Measurements from ENCODE around the gene AIP. TPM values are rescaled to one million over a fixed set of nuclear protein-coding genes. Genes with fewer than 3 reads are reported as not detected.

Gene AIP
- total RNA-seq, 2 donors from 2014 or later: 64.8 to 76.9 TPM

DNA sequence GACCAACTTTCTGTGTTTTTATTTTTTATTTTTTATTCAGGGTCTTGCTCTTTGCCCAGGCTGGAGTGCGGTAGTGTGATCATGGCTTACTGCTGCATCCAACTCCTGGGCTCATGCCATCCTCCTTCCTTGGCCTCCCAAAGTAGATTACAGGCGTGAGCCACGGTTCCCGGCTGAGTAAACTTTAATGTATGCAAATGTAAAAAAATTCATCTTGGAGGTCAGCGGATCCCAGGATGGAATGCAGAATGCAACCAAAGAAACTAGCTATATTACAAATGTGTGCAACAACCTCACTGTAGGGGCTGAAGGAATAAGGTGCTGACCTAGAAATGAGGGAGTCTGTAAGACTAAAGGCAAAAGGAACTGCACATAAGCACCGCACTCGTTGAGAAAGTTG, 31.3 kb downstream of the AIP start:
- no peaks in the 10 kb centered on the region for H3K9me3 ChIP-seq
- ATAC-seq (ENCODE audit: insufficient number of reproducible peaks, low FRiP score, low read depth) (no peak), DNase-seq (ENCODE audit: low spot score) (no peak)
- no peaks in the 10 kb centered on the region for H3K27me3 ChIP-seq (replicated peaks; ENCODE audit: insufficient read depth)
- no peaks in the 10 kb centered on the region for H3K36me3 ChIP-seq
- H3K4me1 ChIP-seq (ENCODE audit: control insufficient read depth in 1 of 2, low read depth in 2 of 2): peaks cover 0 to 2% of the 10 kb centered on the region in 2 donors
- TF ChIP-seq, protein P1, sequence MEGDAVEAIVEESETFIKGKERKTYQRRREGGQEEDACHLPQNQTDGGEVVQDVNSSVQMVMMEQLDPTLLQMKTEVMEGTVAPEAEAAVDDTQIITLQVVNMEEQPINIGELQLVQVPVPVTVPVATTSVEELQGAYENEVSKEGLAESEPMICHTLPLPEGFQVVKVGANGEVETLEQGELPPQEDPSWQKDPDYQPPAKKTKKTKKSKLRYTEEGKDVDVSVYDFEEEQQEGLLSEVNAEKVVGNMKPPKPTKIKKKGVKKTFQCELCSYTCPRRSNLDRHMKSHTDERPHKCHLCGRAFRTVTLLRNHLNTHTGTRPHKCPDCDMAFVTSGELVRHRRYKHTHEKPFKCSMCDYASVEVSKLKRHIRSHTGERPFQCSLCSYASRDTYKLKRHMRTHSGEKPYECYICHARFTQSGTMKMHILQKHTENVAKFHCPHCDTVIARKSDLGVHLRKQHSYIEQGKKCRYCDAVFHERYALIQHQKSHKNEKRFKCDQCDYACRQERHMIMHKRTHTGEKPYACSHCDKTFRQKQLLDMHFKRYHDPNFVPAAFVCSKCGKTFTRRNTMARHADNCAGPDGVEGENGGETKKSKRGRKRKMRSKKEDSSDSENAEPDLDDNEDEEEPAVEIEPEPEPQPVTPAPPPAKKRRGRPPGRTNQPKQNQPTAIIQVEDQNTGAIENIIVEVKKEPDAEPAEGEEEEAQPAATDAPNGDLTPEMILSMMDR (IDR thresholded peaks at IDR 0.05): no peak
- H3K27ac ChIP-seq: no peak overlapping the region
- no peak overlapping the region for H3K4me3 ChIP-seq

DNA sequence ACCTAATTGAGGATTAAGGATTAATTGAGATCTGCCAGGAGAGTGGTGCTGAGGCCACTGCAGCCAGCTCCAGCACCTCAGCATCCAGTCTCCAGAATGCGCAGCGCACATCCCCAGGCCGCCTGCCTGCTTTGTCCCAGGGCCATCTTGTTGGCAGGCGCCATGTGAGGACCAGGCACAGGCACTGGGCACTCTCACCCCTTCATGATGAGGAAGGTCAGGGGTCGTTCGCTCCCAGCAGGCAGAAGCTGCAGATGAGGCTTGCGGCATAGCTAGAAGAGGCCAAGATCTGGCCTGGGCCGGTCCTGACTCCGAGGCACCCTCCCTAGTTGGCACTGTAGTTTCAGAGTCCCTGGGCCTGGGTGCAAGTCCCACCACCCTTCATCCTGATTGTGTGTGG, 34.0 kb downstream of the AIP start:
- Histone ChIP-seq H3K27ac (no peak overlapping the region), H3K27me3 (replicated peaks; ENCODE audit: insufficient read depth) (no peaks in the 10 kb centered on the region), H3K4me3 (no peak overlapping the region), H3K4me1 (ENCODE audit: control insufficient read depth in 1 of 2, low read depth in 2 of 2) (no peaks in the 10 kb centered on the region), H3K36me3 (no peaks in the 10 kb centered on the region), H3K9me3 (no peaks in the 10 kb centered on the region)
- ATAC-seq (ENCODE audit: insufficient number of reproducible peaks, low FRiP score, low read depth) (no peak), DNase-seq (ENCODE audit: low spot score) (no peak)
- TF ChIP-seq, protein P1 (IDR thresholded peaks at IDR 0.05): no peak

DNA sequence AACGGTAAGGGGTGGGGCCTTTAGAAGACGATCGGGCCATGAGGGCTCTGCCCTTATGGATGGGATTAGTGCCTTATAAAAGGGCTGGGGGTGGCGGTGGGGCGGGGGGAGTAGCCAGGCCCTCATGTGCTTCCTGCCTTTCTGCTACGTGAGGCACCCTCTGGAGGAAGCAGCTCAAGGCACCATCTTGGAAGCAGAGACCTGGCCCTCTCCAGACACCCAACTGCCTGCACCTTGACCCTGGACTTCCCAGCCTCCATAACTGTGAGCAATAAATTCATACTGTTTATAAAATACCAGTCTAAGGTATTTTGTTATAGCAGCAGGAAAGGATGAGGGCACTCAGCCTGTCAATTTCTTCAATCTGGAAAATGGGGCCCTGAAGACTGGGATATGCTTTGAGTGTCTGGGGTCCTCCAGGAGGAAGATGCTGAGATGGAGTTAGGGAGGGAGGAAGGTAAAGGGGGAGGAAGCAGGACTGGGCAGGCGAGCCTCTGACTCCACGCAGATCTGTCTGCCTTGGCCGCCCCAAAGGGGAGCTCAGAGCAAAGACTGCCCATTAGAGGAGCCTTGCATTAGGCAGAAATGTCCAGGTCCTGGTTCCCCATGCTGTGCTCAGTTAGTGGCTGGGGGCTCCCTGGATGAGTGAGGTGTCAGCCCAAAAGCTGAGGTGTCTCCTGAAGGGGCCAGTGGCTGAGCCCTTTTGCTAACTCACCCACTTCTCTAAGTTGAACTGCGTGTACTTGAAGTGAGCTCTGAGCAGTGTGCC, 35.1 kb downstream of the AIP start:
- no peaks in the 10 kb centered on the region for H3K9me3 ChIP-seq
- TF ChIP-seq, protein P1 (IDR thresholded peaks at IDR 0.05): no peak
- no peak for DNase-seq (ENCODE audit: low spot score)

DNA sequence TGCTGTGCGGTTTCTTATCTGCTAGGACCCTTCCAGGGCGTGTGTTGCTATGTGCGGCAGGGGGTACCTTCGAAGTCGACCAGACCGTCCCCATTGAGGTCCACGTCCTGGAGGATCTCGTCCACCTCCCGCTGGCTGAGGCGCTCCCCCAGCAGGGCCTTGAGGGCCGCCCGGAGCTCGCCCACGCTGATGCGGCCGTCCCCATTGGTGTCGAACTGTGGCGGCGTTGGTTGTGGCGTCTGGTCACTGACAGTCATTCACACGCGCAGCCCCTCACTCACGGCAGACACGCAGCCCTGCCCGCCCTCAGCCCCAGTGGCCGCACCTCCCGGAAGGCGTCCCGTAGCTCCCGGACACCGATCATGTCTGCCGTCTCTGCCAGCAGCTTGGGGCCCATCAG, 36.9 kb downstream of the AIP start:
- DNase-seq (ENCODE audit: low spot score): no peak
- Histone ChIP-seq H3K36me3 (no peaks in the 10 kb centered on the region), H3K9me3 (no peaks in the 10 kb centered on the region), H3K4me3 (no peak overlapping the region), H3K27me3 (replicated peaks; ENCODE audit: insufficient read depth) (no peaks in the 10 kb centered on the region), H3K27ac (no peak overlapping the region), H3K4me1 (ENCODE audit: control insufficient read depth in 1 of 2, low read depth in 2 of 2) (no peaks in the 10 kb centered on the region)
- ATAC-seq (ENCODE audit: insufficient number of reproducible peaks, low FRiP score, low read depth): no peak
- TF ChIP-seq, protein P1 (IDR thresholded peaks at IDR 0.05): no peak

More for the DNA sequence above, 35.1 kb downstream of the AIP start:
- H3K27ac ChIP-seq: no peak overlapping the region
- H3K27me3 ChIP-seq (replicated peaks; ENCODE audit: insufficient read depth): no peaks in the 10 kb centered on the region
- H3K36me3 ChIP-seq: no peaks in the 10 kb centered on the region
- ATAC-seq (ENCODE audit: insufficient number of reproducible peaks, low FRiP score, low read depth): no peak
- no peak overlapping the region for H3K4me3 ChIP-seq
- no peaks in the 10 kb centered on the region for H3K4me1 ChIP-seq (ENCODE audit: control insufficient read depth in 1 of 2, low read depth in 2 of 2)

DNA sequence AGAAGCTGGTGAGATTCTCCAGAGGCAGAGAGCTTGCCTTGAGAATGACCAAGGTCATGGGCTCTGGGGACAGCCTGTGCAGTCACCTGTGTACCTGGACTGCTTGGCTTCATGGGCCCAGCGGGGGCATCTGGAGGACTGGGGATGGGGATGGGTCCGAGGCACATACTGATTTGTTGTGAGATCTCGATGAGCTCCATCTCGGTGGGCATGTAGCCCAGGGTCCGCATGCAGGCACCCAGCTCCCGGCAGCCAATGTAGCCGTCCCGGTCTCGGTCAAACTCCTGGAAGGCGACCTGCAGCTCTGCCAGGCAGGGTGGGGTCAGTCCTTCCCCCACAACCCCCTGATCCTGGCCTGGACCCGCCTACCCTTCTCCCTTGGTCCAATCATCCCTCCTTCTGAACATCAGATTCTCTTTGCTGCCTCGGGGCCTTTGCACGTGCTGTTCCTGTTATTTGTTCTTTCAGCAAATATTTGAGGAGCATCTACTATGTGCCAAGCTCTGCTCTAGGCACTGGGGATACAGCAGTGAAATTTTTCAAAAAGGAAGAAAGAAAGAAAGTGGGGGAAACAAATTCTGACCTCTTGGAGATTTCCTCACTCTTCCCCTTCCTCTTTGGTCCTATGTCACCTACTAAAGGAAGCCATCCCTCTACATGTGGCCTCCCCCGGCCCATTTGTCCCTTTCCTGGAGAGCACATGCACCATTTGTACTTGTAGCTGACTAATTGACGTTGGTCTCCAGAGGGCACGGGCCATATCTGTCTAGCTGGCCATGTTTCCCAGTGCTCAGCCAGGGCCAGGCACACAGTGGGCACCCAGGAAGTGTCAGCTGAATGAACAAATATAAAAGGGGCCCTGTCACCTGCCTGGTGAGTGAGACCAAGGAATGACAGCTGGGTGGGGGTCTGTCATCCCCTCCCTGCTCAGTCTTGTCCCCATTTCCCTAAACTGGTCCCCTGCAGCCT, 38.3 kb downstream of the AIP start:
- Histone ChIP-seq H3K9me3 (no peaks in the 10 kb centered on the region), H3K36me3 (no peaks in the 10 kb centered on the region), H3K27me3 (replicated peaks; ENCODE audit: insufficient read depth) (no peaks in the 10 kb centered on the region), H3K4me3 (no peak overlapping the region), H3K4me1 (ENCODE audit: control insufficient read depth in 1 of 2, low read depth in 2 of 2) (no peaks in the 10 kb centered on the region), H3K27ac (no peak overlapping the region)
- no peak for DNase-seq (ENCODE audit: low spot score)
- ATAC-seq (ENCODE audit: insufficient number of reproducible peaks, low FRiP score, low read depth): no peak
- TF ChIP-seq, protein P1 (IDR thresholded peaks at IDR 0.05): no peak
